ENCODE measurements around the gene SCG3.

Gene SCG3

GRCh38 chr15:51675234-51675633 lies 6.1 kb upstream of the SCG3 start:
- CTCF ChIA-PET, result no interaction called here
- no peak for DNase-seq (ENCODE audit: extremely low spot score)
- no peak for TF ChIP-seq SP1 (IDR thresholded peaks at IDR 0.05)
- no peak for TF ChIP-seq NFRKB (IDR thresholded peaks at IDR 0.05)
- TF ChIP-seq FOXK2 (IDR thresholded peaks at IDR 0.05), result no peak
- no peak for TF ChIP-seq ARNT (IDR thresholded peaks at IDR 0.05)
- no peak for TF ChIP-seq SUZ12 (IDR thresholded peaks at IDR 0.05)
- TF ChIP-seq FOXA1 (IDR thresholded peaks at IDR 0.05), result no peak
- TF ChIP-seq BHLHE40 (IDR thresholded peaks at IDR 0.05; ENCODE audit: borderline replicate concordance), result no peak
- TF ChIP-seq HDGF (IDR thresholded peaks at IDR 0.05; ENCODE audit: borderline replicate concordance), result no peak
- no peak for TF ChIP-seq TARDBP (IDR thresholded peaks at IDR 0.05)
- TF ChIP-seq LEF1 (IDR thresholded peaks at IDR 0.05; ENCODE audit: borderline replicate concordance), result no peak
- no peak for TF ChIP-seq ELF4 (IDR thresholded peaks at IDR 0.05)
- TF ChIP-seq, protein P1, sequence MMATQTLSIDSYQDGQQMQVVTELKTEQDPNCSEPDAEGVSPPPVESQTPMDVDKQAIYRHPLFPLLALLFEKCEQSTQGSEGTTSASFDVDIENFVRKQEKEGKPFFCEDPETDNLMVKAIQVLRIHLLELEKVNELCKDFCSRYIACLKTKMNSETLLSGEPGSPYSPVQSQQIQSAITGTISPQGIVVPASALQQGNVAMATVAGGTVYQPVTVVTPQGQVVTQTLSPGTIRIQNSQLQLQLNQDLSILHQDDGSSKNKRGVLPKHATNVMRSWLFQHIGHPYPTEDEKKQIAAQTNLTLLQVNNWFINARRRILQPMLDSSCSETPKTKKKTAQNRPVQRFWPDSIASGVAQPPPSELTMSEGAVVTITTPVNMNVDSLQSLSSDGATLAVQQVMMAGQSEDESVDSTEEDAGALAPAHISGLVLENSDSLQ (IDR thresholded peaks at IDR 0.05), result no peak
- POLR2A ChIA-PET, result interaction anchor here (1.0 kb wide), 1 partner anchor 104 kb away, joined by 3 read pairs; no protein-coding TSS in a partner anchor

- TF ChIP-seq FOXA1 (IDR thresholded peaks at IDR 0.05), result no peak
- TF ChIP-seq LEF1 (IDR thresholded peaks at IDR 0.05; ENCODE audit: borderline replicate concordance), result no peak
- no peak for TF ChIP-seq FOXM1 (IDR thresholded peaks at IDR 0.05; ENCODE audit: borderline replicate concordance)
- no peak for TF ChIP-seq SUZ12 (IDR thresholded peaks at IDR 0.05)
- TF ChIP-seq CTBP1 (IDR thresholded peaks at IDR 0.05; ENCODE audit: borderline replicate concordance), result no peak
- POLR2A ChIA-PET, result no interaction called here
- DNase-seq (ENCODE audit: extremely low spot score), result no peak
- CTCF ChIA-PET, result no interaction called here
These were observed 4.3 kb upstream of the SCG3 start for GRCh38 chr15:51677021-51677420.

- POLR2A ChIA-PET, result no interaction called here
- no peak for TF ChIP-seq L3MBTL2 (conservative IDR thresholded peaks at IDR 0.05)
- TF ChIP-seq, protein P1 (IDR thresholded peaks at IDR 0.05), result no peak
- TF ChIP-seq SP1 (IDR thresholded peaks at IDR 0.05), result no peak
- TF ChIP-seq SUZ12 (IDR thresholded peaks at IDR 0.05), result no peak
- TF ChIP-seq LEF1 (IDR thresholded peaks at IDR 0.05; ENCODE audit: borderline replicate concordance), result no peak
- no peak for TF ChIP-seq TARDBP (IDR thresholded peaks at IDR 0.05)
- no peak for TF ChIP-seq CTBP1 (IDR thresholded peaks at IDR 0.05; ENCODE audit: borderline replicate concordance)
- no peak for TF ChIP-seq HDGF (IDR thresholded peaks at IDR 0.05; ENCODE audit: borderline replicate concordance)
- no peak for TF ChIP-seq ZNF384 (IDR thresholded peaks at IDR 0.05)
- CTCF ChIA-PET, result no interaction called here
- no peak for DNase-seq (ENCODE audit: extremely low spot score)
These were observed 3.9 kb upstream of the SCG3 start for GRCh38 chr15:51677452-51677851.

DNA sequence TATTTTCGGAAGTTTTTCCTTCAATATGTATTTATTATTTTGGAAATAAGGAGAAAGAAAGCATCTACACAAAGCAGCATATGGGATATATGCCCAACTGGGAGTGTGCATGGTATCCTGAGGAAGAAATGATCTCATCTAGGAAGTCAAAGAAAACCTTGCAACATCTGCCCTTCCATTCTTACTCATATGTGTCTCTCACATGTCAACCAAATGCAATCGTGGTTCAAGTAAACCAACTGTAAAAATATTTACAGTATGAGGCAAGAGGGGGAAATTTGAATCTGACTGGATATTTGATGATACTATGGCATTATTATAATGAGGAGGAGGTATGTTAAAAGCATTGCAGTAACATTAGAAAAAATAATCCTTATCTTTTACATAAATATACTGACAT lies 3.2 kb upstream of the SCG3 start:
- CTCF ChIA-PET, result no interaction called here
- POLR2A ChIA-PET, result no interaction called here
- DNase-seq (ENCODE audit: extremely low spot score), result no peak
- TF ChIP-seq ZNF384 (IDR thresholded peaks at IDR 0.05), result no peak

DNA sequence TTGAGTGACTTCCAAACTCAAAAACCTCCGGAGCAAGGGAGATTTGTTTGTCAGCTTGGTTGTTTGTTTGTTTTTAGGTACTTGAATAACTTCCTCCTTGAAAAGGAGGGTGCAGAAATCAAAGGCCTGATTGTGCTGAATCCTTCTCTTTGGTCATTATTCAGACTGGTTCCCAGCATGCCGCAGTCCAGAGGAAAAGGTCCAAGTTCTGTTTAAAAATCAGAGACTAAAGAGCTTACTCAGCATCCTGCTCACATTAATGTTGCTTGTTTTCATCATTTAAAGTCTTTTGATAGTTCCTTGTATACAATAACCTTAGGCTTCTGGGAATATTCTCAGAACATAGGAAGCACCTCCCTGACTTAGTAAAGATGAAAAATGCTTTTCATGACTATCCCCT lies 982 bp upstream of the SCG3 start:
- CTCF ChIA-PET, result no interaction called here
- DNase-seq (ENCODE audit: extremely low spot score), result no peak
- POLR2A ChIA-PET, result no interaction called here
- TF ChIP-seq SUZ12 (IDR thresholded peaks at IDR 0.05), result no peak
- no peak for TF ChIP-seq LEF1 (IDR thresholded peaks at IDR 0.05; ENCODE audit: borderline replicate concordance)
- TF ChIP-seq ELF4 (IDR thresholded peaks at IDR 0.05), result no peak
- TF ChIP-seq, protein P1 (IDR thresholded peaks at IDR 0.05), result no peak
- no peak for TF ChIP-seq SP1 (IDR thresholded peaks at IDR 0.05)
- no peak for TF ChIP-seq FOXM1 (IDR thresholded peaks at IDR 0.05; ENCODE audit: borderline replicate concordance)
- no peak for TF ChIP-seq ARNT (IDR thresholded peaks at IDR 0.05)
- TF ChIP-seq TARDBP (IDR thresholded peaks at IDR 0.05), result no peak
- no peak for TF ChIP-seq ZNF384 (IDR thresholded peaks at IDR 0.05)
- TF ChIP-seq HDGF (IDR thresholded peaks at IDR 0.05; ENCODE audit: borderline replicate concordance), result no peak
- no peak for TF ChIP-seq FOXA1 (IDR thresholded peaks at IDR 0.05)
- TF ChIP-seq FOXK2 (IDR thresholded peaks at IDR 0.05), result no peak
- no peak for TF ChIP-seq NFRKB (IDR thresholded peaks at IDR 0.05)
- no peak for TF ChIP-seq CTBP1 (IDR thresholded peaks at IDR 0.05; ENCODE audit: borderline replicate concordance)
- no peak for TF ChIP-seq BHLHE40 (IDR thresholded peaks at IDR 0.05; ENCODE audit: borderline replicate concordance)
- TF ChIP-seq L3MBTL2 (conservative IDR thresholded peaks at IDR 0.05), result no peak

DNA sequence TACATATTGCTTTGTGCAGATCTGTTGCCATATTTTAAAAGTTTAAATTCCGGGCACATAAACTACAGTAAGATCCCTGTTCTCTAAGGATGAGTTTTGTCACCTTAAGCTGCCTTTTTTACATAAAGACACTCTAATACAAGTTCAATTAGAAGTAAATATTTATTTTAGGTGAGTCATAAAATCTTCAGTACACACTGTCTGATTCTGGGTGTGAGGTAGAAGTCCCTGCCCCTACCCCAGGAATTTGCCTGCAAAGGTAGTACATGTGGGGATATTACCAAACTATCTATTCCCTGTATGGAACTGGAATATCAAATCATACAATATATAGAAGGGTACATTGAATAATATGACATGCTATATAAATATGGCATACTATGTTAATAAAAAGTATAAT lies 6.3 kb downstream of the SCG3 start:
- DNase-seq (ENCODE audit: extremely low spot score), result no peak
- no peak for TF ChIP-seq LEF1 (IDR thresholded peaks at IDR 0.05; ENCODE audit: borderline replicate concordance)
- no peak for TF ChIP-seq BHLHE40 (IDR thresholded peaks at IDR 0.05; ENCODE audit: borderline replicate concordance)
- POLR2A ChIA-PET, result no interaction called here
- CTCF ChIA-PET, result no interaction called here

DNA sequence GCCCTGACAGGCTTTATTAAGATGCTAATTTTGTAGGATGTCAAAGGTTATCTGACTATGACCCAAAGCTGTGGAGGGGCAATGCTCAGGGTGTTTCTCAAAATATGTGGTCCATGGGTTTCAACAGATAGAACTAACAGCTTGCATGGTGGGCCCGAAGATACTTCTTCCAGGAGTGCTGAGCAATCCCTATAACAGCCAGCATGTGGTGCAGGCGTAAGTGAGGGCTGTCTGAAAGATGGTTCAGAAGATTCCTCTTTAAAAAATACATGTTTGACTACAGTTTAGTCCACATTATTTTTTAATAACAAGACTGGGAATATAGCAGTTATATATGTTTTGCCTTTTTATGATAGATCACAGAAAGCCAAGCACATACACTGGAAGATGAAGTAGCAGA lies 7.6 kb downstream of the SCG3 start:
- TF ChIP-seq SP1 (IDR thresholded peaks at IDR 0.05), result no peak
- TF ChIP-seq HDGF (IDR thresholded peaks at IDR 0.05; ENCODE audit: borderline replicate concordance), result no peak
- TF ChIP-seq FOXM1 (IDR thresholded peaks at IDR 0.05; ENCODE audit: borderline replicate concordance), result no peak
- TF ChIP-seq FOXA1 (IDR thresholded peaks at IDR 0.05), result no peak
- no peak for TF ChIP-seq L3MBTL2 (conservative IDR thresholded peaks at IDR 0.05)
- TF ChIP-seq ELF4 (IDR thresholded peaks at IDR 0.05), result no peak
- no peak for TF ChIP-seq FOXK2 (IDR thresholded peaks at IDR 0.05)
- POLR2A ChIA-PET, result interaction anchor here (1.0 kb wide), 1 partner anchor 16 kb away, joined by 3 read pairs; no protein-coding TSS in a partner anchor
- CTCF ChIA-PET, result no interaction called here
- DNase-seq (ENCODE audit: extremely low spot score), result no peak

Measured in HEK293T (cell line).